Upper lobe of right lung (tissue), 1 donor: ENCODE measurements around the gene ADISSP. TPM values are rescaled to one million over a fixed set of nuclear protein-coding genes. Genes with fewer than 3 reads are reported as not detected.
A peak's percentile ranks its signal among the peaks of the same experiment; 100 is the strongest.

Experiments
- ATAC-seq: fragments of 200-7000 bp; cut with Tn5 transposase; one replicate; pipeline ENCODE4 v1.9.1; 2020; ENCODE audit warnings: mild to moderate bottlenecking, moderate library complexity
- DNase-seq: peaks from one replicate; pipeline ENCODE4 v3.0.0-alpha.2; 2020
- H3K27ac ChIP-seq: fragments of 200-600 bp; one replicate; pipeline ENCODE4 v1.8.0; 2022
- H3K27me3 ChIP-seq: fragments of 200-600 bp; one replicate; pipeline ENCODE4 v1.8.0; 2022; ENCODE audit warnings: mild to moderate bottlenecking
- H3K36me3 ChIP-seq: fragments of 200-600 bp; one replicate; pipeline ENCODE4 v1.8.0; 2022
- H3K4me1 ChIP-seq: fragments of 200-600 bp; one replicate; pipeline ENCODE4 v1.8.0; 2022
- H3K4me3 ChIP-seq: fragments of 200-600 bp; one replicate; pipeline ENCODE4 v1.8.0; 2022; ENCODE audit warnings: mild to moderate bottlenecking
- H3K9me3 ChIP-seq: fragments of 200-600 bp; one replicate; pipeline ENCODE4 v1.8.0; 2022
- CTCF ChIP-seq: fragments of 200-600 bp; IDR thresholded peaks from one replicate; pipeline ENCODE4 v1.8.0; 2022; ENCODE audit warnings: antibody characterized with exemption
- intact Hi-C: fragments of 100-400 bp; cut with DNase I; formaldehyde crosslinking; loops from one replicate; pipeline ENCODE4 v1.11.0; 2022
- total RNA-seq: library from RNA; stranded (reverse); fragmentation: NEBNext Ultra II Directional; extraction: Animal tissue kit (Norgen Biotek cat#: 25700); gene quantifications from one replicate; pipeline ENCODE4 v1.2.1, GENCODE V29; 2021
- donor health status: DM: no; HTN: yes; CAD: no; lungs with severe emphysema.

ADISSP gene
- total RNA-seq, 1 donor from 2014 or later = 23.3 TPM

- intact Hi-C loops = no loop called here
- DNase-seq = no peak
- H3K36me3 ChIP-seq = peaks cover 7% of the 10 kb centered on the region
- no peaks in the 10 kb centered on the region for H3K27me3 ChIP-seq
- H3K9me3 ChIP-seq = no peaks in the 10 kb centered on the region
- H3K27ac ChIP-seq = peak within 1 kb of the TSS; percentile 68
- TF ChIP-seq CTCF = peak; percentile 44
- peak; percentile 76 for ATAC-seq
- H3K4me3 ChIP-seq = peak within 1 kb of the TSS; percentile 50
- H3K4me1 ChIP-seq = peaks cover 35% of the 10 kb centered on the region
Measured at GRCh38 chr20:3781153-3781910, 13.8 kb upstream of the ADISSP start, which contains the start of gene SPEF1. SPEF1 (minus strand) TSS chr20:3781448; CDS start chr20:3781287, 161 bp downstream.

- no peak overlapping the region for H3K27ac ChIP-seq
- no peaks in the 10 kb centered on the region for H3K27me3 ChIP-seq
- intact Hi-C loops = no loop called here
- ATAC-seq (no peak), DNase-seq (no peak)
- H3K4me1 ChIP-seq = peaks cover 18% of the 10 kb centered on the region
- TF ChIP-seq CTCF = no peak
- no peaks in the 10 kb centered on the region for H3K36me3 ChIP-seq
- H3K4me3 ChIP-seq = no peak overlapping the region
- H3K9me3 ChIP-seq = no peaks in the 10 kb centered on the region
Measured at GRCh38 chr20:3778976-3779375, 11.4 kb upstream of the ADISSP start.

- peak overlapping the region; percentile 50 for H3K4me3 ChIP-seq
- H3K27me3 ChIP-seq = no peaks in the 10 kb centered on the region
- no peaks in the 10 kb centered on the region for H3K36me3 ChIP-seq
- intact Hi-C loops = no loop called here
- no peak for TF ChIP-seq CTCF
- peaks cover 12% of the 10 kb centered on the region for H3K4me1 ChIP-seq
- DNase-seq (peak; percentile 87), ATAC-seq (peak; percentile 83)
- no peaks in the 10 kb centered on the region for H3K9me3 ChIP-seq
- H3K27ac ChIP-seq = no peak overlapping the region
Measured at GRCh38 chr20:3777716-3778629, 10.4 kb upstream of the ADISSP start.

- no peaks in the 10 kb centered on the region for H3K27me3 ChIP-seq
- no peaks in the 10 kb centered on the region for H3K9me3 ChIP-seq
- H3K36me3 ChIP-seq = no peaks in the 10 kb centered on the region
- ATAC-seq = peak; percentile 2
- H3K4me3 ChIP-seq = peak overlapping the region; percentile 50
- no peak overlapping the region for H3K27ac ChIP-seq
- intact Hi-C loops = no loop called here
- DNase-seq = no peak
- no peak for TF ChIP-seq CTCF
- peaks cover 12% of the 10 kb centered on the region for H3K4me1 ChIP-seq
Measured at GRCh38 chr20:3777381-3777715, 9.8 kb upstream of the ADISSP start.

- Histone ChIP-seq H3K4me3 (no peak overlapping the region), H3K27ac (no peak overlapping the region), H3K36me3 (no peaks in the 10 kb centered on the region), H3K9me3 (no peaks in the 10 kb centered on the region), H3K4me1 (peaks cover 6% of the 10 kb centered on the region), H3K27me3 (no peaks in the 10 kb centered on the region)
- no peak for TF ChIP-seq CTCF
- no peak for DNase-seq
- intact Hi-C loops = no loop called here
- no peak for ATAC-seq
Measured at GRCh38 chr20:3775457-3776108, 8.0 kb upstream of the ADISSP start.
